Activated naive CD8-positive, alpha-beta T cell treated with anti-CD3 and anti-CD28 coated beads, Interleukin-2, amount 10 ng/mL, durations not matched to agents 7 days and 5 days (primary cell): ENCODE data around the gene BRCA2. TPM values are rescaled to one million over a fixed set of nuclear protein-coding genes. Genes with fewer than 3 reads are reported as not detected.
"Not testable (repeated sequence)": the region's sequence is repeated elsewhere in the genome, so short reads cannot be mapped to it uniquely, and the experiment has no call there.

Source experiments
- ATAC-seq: fragments of 150-1000 bp; cut with Tn5 transposase; one replicate; pipeline ENCODE4 v1.10.0; 2021; ENCODE audit warnings: low read depth, moderate library complexity
- POLR2A ChIA-PET: fragments of 350-600 bp; sonication (Branson Sonifier 250); formaldehyde crosslinking; loops from one replicate; lab custom pipeline; 2021; ENCODE audit warnings: antibody characterized with exemption; lab: Charles Lee
- DNase-seq: peaks from one replicate; pipeline ENCODE4 v3.0.0; 2021
- H3K27ac Mint-ChIP-seq: one replicate; pipeline ENCODE4 v1.8.0; 2022; ENCODE audit warnings: mild to moderate bottlenecking, mixed read lengths
- H3K27me3 Mint-ChIP-seq: one replicate; pipeline ENCODE4 v1.8.0; 2022; ENCODE audit warnings: mild to moderate bottlenecking, moderate library complexity, mixed read lengths
- H3K36me3 Mint-ChIP-seq: one replicate; pipeline ENCODE4 v1.8.0; 2021; ENCODE audit warnings: mild to moderate bottlenecking, mixed read lengths
- H3K4me1 Mint-ChIP-seq: one replicate; pipeline ENCODE4 v1.8.0; 2021; ENCODE audit warnings: mixed read lengths
- H3K4me3 Mint-ChIP-seq: one replicate; pipeline ENCODE4 v1.8.0; 2022; ENCODE audit warnings: mild to moderate bottlenecking, moderate library complexity, mixed read lengths
- H3K9me3 Mint-ChIP-seq: one replicate; pipeline ENCODE4 v1.8.0; 2021; ENCODE audit warnings: mixed read lengths
- total RNA-seq, 2 experiments: library from RNA; stranded (reverse); gene quantifications; one replicate each; pipeline ENCODE4 v1.2.3, GENCODE V29; 2021

BRCA2 gene
- total RNA-seq, 2 experiments from 2014 or later = 25.2 to 26.7 TPM

GRCh38 chr13:32320528-32320927 lies 5.2 kb downstream of the BRCA2 start:
- no peaks in the 10 kb centered on the region for H3K27me3 Mint-ChIP-seq
- POLR2A ChIA-PET = no interaction called here
- DNase-seq = no peak
- H3K36me3 Mint-ChIP-seq = peaks cover 37% of the 10 kb centered on the region
- no peak overlapping the region for H3K27ac Mint-ChIP-seq
- no peak overlapping the region for H3K4me3 Mint-ChIP-seq
- no peaks in the 10 kb centered on the region for H3K9me3 Mint-ChIP-seq
- no peak for ATAC-seq
- H3K4me1 Mint-ChIP-seq = peaks cover 13% of the 10 kb centered on the region

DNA sequence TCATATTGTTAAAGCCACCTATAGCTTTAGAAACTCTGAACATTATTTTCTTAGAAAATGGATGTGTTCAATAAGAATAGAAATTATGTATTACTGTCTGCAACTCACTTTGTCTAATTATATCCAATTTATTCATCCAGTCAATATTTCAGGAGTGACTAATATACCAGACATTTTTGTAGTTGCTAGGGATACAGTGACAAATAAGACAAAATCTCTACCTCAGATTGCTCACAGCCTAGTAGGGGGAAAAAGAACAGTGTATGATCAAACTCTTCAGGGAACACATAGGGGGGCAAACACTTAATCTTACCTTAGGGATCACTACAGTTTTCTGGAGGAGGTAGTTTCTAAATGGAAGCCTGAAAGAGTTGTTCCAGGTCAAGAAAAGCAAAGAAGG lies 8.6 kb downstream of the BRCA2 start:
- peaks cover 49% of the 10 kb centered on the region for H3K36me3 Mint-ChIP-seq
- no peak overlapping the region for H3K4me3 Mint-ChIP-seq
- H3K27ac Mint-ChIP-seq = no peak overlapping the region
- H3K27me3 Mint-ChIP-seq = no peaks in the 10 kb centered on the region
- no peak for DNase-seq
- POLR2A ChIA-PET = interaction anchor here (0.9 to 1.6 kb wide), 2 partner anchors 9 to 11 kb away, joined by 3 to 5 read pairs; partner anchors contain the start of genes BRCA2 and ZAR1L
- peaks cover 15% of the 10 kb centered on the region for H3K4me1 Mint-ChIP-seq
- no peaks in the 10 kb centered on the region for H3K9me3 Mint-ChIP-seq
- no peak for ATAC-seq

GRCh38 chr13:32330441-32330840 lies 15.1 kb downstream of the BRCA2 start:
- H3K4me1 Mint-ChIP-seq = peaks cover 7% of the 10 kb centered on the region
- H3K36me3 Mint-ChIP-seq = peaks cover 56% of the 10 kb centered on the region
- POLR2A ChIA-PET = no interaction called here
- DNase-seq (no peak), ATAC-seq (no peak)
- H3K9me3 Mint-ChIP-seq = no peaks in the 10 kb centered on the region
- H3K27me3 Mint-ChIP-seq = no peaks in the 10 kb centered on the region
- H3K27ac Mint-ChIP-seq = no peak overlapping the region
- H3K4me3 Mint-ChIP-seq = no peak overlapping the region

DNA sequence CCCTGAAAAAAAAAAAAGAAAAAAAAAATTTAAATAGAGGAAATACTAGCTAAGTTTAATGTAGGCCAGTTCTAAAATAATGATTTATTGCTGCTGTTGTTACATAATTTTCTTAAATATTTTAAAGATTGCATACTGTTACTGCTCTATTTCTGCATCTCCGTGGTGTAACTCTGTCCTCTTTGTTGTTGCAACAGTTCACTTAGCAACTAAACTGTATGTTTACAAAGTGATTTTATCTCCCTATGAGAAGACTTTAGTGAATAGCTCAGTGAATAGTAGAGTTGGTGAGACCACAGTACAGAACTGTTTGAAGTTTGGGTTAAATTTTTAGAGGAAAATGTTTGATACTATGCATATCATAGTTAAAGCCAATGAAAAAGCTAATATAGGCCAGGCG lies 19.4 kb downstream of the BRCA2 start:
- POLR2A ChIA-PET = interaction anchor here (0.7 to 1.3 kb wide), 3 partner anchors 11 to 19 kb away, joined by 3 to 4 read pairs (median 4); partner anchors contain the start of genes BRCA2 and ZAR1L

GRCh38 chr13:32340914-32341313 lies 25.6 kb downstream of the BRCA2 start:
- Mint-ChIP-seq H3K27me3 (no peaks in the 10 kb centered on the region), H3K9me3 (peaks cover 8% of the 10 kb centered on the region), H3K4me1 (no peaks in the 10 kb centered on the region), H3K36me3 (peaks cover 50% of the 10 kb centered on the region), H3K4me3 (no peak overlapping the region), H3K27ac (no peak overlapping the region)
- ATAC-seq (no peak), DNase-seq (no peak)
- POLR2A ChIA-PET = no interaction called here

More for the DNA sequence above, 19.4 kb downstream of the BRCA2 start:
- H3K36me3 Mint-ChIP-seq = peaks cover 74% of the 10 kb centered on the region
- H3K27ac Mint-ChIP-seq = no peak overlapping the region
- peaks cover 6% of the 10 kb centered on the region for H3K4me1 Mint-ChIP-seq
- no peak overlapping the region for H3K4me3 Mint-ChIP-seq
- DNase-seq = no peak
- no peak for ATAC-seq
- no peaks in the 10 kb centered on the region for H3K27me3 Mint-ChIP-seq
- peaks cover 8% of the 10 kb centered on the region for H3K9me3 Mint-ChIP-seq

- Mint-ChIP-seq H3K4me3 (peak overlapping the region; percentile 4), H3K36me3 (peaks cover 49% of the 10 kb centered on the region), H3K27me3 (no peaks in the 10 kb centered on the region), H3K27ac (peak overlapping the region; percentile 67), H3K9me3 (no peaks in the 10 kb centered on the region), H3K4me1 (peaks cover 28% of the 10 kb centered on the region)
- ATAC-seq (peak; percentile 32), DNase-seq (no peak)
- POLR2A ChIA-PET = interaction anchor here (1.0 kb wide), 1 partner anchor 32 kb away, joined by 4 read pairs; the partner anchor contains the start of genes BRCA2 and ZAR1L
Measured at GRCh38 chr13:32347651-32348050, 32.3 kb downstream of the BRCA2 start.

DNA sequence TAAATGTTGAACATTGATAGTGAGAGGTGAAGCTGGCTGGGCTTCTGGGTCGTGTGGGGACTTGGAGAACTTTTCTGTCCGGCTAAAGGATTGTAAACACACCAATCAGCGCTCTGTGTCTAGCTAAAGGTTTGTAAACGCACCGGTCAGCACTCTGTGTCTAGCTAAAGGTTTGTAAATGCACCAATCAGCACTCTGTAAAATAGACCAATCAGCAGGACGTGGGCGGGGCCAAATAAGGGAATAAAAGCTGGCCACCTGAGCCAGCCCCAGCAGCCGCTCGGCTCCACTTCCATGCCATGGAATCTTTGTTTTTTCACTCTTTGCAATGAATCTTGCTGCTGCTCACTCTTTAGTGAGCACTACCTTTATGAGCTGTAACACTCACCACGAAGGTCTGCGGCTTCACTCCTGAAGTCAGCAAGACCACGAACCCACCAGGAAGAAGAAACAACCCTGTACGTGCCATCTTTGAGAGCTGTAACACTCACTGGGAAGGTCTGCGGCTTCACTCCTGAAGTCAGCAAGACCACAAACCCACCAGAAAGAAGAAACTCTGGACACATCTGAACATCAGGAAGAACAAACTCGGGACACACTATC lies 35.6 kb downstream of the BRCA2 start:
- ATAC-seq (peak; percentile 82), DNase-seq (peak; percentile 39)
- POLR2A ChIA-PET = interaction anchor here (1.3 to 1.8 kb wide), 2 partner anchors 35 to 78 kb away, joined by 3 to 13 read pairs; partner anchors contain the start of genes BRCA2, N4BP2L1 and ZAR1L
- Mint-ChIP-seq H3K4me3 (peak overlapping the region; percentile 40), H3K4me1 (peaks cover 28% of the 10 kb centered on the region), H3K27ac (peak overlapping the region; percentile 65), H3K36me3 (peaks cover 48% of the 10 kb centered on the region)
- not testable (repeated sequence) for H3K27me3 Mint-ChIP-seq, H3K9me3 Mint-ChIP-seq

- H3K27ac Mint-ChIP-seq = no peak overlapping the region
- no peak for DNase-seq
- H3K4me3 Mint-ChIP-seq = no peak overlapping the region
- peaks cover 40% of the 10 kb centered on the region for H3K36me3 Mint-ChIP-seq
- no peak for ATAC-seq
- no peaks in the 10 kb centered on the region for H3K9me3 Mint-ChIP-seq
- no peaks in the 10 kb centered on the region for H3K27me3 Mint-ChIP-seq
- H3K4me1 Mint-ChIP-seq = peaks cover 16% of the 10 kb centered on the region
- POLR2A ChIA-PET = no interaction called here
Measured at GRCh38 chr13:32354040-32354439, 38.7 kb downstream of the BRCA2 start.

GRCh38 chr13:32355935-32356334 lies 40.6 kb downstream of the BRCA2 start:
- H3K9me3 Mint-ChIP-seq, ATAC-seq, H3K27me3 Mint-ChIP-seq, POLR2A ChIA-PET, H3K4me3 Mint-ChIP-seq, DNase-seq, H3K27ac Mint-ChIP-seq: not testable (repeated sequence)
- H3K4me1 Mint-ChIP-seq = peaks cover 11% of the 10 kb centered on the region
- peaks cover 35% of the 10 kb centered on the region for H3K36me3 Mint-ChIP-seq

- DNase-seq (no peak), ATAC-seq (no peak)
- Mint-ChIP-seq H3K27me3 (no peaks in the 10 kb centered on the region), H3K27ac (no peak overlapping the region), H3K9me3 (no peaks in the 10 kb centered on the region), H3K4me1 (peaks cover 8% of the 10 kb centered on the region), H3K4me3 (no peak overlapping the region), H3K36me3 (peaks cover 41% of the 10 kb centered on the region)
- POLR2A ChIA-PET = no interaction called here
Measured at GRCh38 chr13:32362574-32362973, 47.3 kb downstream of the BRCA2 start.

- Mint-ChIP-seq H3K27ac (no peak overlapping the region), H3K4me1 (no peaks in the 10 kb centered on the region), H3K9me3 (peaks cover 8% of the 10 kb centered on the region), H3K36me3 (peaks cover 49% of the 10 kb centered on the region), H3K27me3 (no peaks in the 10 kb centered on the region), H3K4me3 (no peak overlapping the region)
- ATAC-seq = no peak
- POLR2A ChIA-PET = no interaction called here
- no peak for DNase-seq
Measured at GRCh38 chr13:32370805-32371204, 55.5 kb downstream of the BRCA2 start.

GRCh38 chr13:32376642-32377415 lies 61.5 kb downstream of the BRCA2 start:
- Mint-ChIP-seq H3K9me3 (peaks cover 8% of the 10 kb centered on the region), H3K4me3 (no peak overlapping the region), H3K36me3 (peaks cover 39% of the 10 kb centered on the region), H3K4me1 (no peaks in the 10 kb centered on the region), H3K27ac (no peak overlapping the region), H3K27me3 (no peaks in the 10 kb centered on the region)
- DNase-seq (no peak), ATAC-seq (no peak)
- POLR2A ChIA-PET = no interaction called here

- no peak for ATAC-seq
- no peak overlapping the region for H3K4me3 Mint-ChIP-seq
Measured at GRCh38 chr13:32378012-32378411, 62.7 kb downstream of the BRCA2 start.

More at GRCh38 chr13:32378012-32378411, 62.7 kb downstream of the BRCA2 start:
- H3K27me3 Mint-ChIP-seq = no peaks in the 10 kb centered on the region
- no peaks in the 10 kb centered on the region for H3K4me1 Mint-ChIP-seq
- POLR2A ChIA-PET = no interaction called here
- peaks cover 4% of the 10 kb centered on the region for H3K9me3 Mint-ChIP-seq
- H3K27ac Mint-ChIP-seq = no peak overlapping the region
- H3K36me3 Mint-ChIP-seq = peaks cover 27% of the 10 kb centered on the region
- no peak for DNase-seq
